H1 (cell line): ENCODE data around the gene XPNPEP2. TPM values are rescaled to one million over a fixed set of nuclear protein-coding genes. Genes with fewer than 3 reads are reported as not detected.

ENCODE experiments used
- CTCF ChIA-PET: fragments of 300-600 bp; sonication (Branson Sonifier 250); formaldehyde crosslinking; loops from one replicate; lab custom pipeline; 2021; ENCODE audit not compliant: partially characterized antibody; lab: Charles Lee
- POLR2A ChIA-PET: fragments of 300-600 bp; sonication (Branson Sonifier 250); formaldehyde crosslinking; loops from one replicate; lab custom pipeline; 2021; ENCODE audit warnings: inconsistent platforms; ENCODE audit not compliant: partially characterized antibody; lab: Charles Lee
- DNase-seq, 2 experiments: peaks; one replicate each; pipeline versions ENCODE4 v3.0.0 to v3.0.0-alpha.2; 2010 to 2022; ENCODE audit warnings: low spot score in 2 of 2, low read depth in 1 of 2, mixed read lengths in 1 of 2
- FAIRE-seq: peaks from 2 replicates; lab custom pipeline; 2011; peaks lifted over from hg19 to GRCh38; lab: Jason Lieb, UNC
- H2AFZ ChIP-seq: 2 replicates; pipeline ENCODE4 v1.8.1; 2012; ENCODE audit warnings: low read length, inconsistent platforms
- H2AK5ac ChIP-seq: 2 replicates; pipeline ENCODE4 v1.6.1; 2013; ENCODE audit warnings: low read depth, low read length
- H2BK120ac ChIP-seq: replicated peaks from 2 replicates; pipeline ENCODE3; 2013; ENCODE audit warnings: low read depth, low read length, inconsistent platforms
- H2BK12ac ChIP-seq: 2 replicates; pipeline ENCODE4 v1.6.1; 2013; ENCODE audit warnings: low read depth, low read length
- H2BK15ac ChIP-seq: 2 replicates; pipeline ENCODE4 v1.6.1; 2013; ENCODE audit warnings: low read length
- H2BK20ac ChIP-seq: 2 replicates; pipeline ENCODE4 v1.6.1; 2013; ENCODE audit warnings: low read length
- H2BK5ac ChIP-seq: 2 replicates; pipeline ENCODE4 v1.6.1; 2013; ENCODE audit warnings: low read depth, low read length
- H3K14ac ChIP-seq: 2 replicates; pipeline ENCODE4 v1.6.1; 2013; ENCODE audit warnings: inconsistent platforms; ENCODE audit not compliant: insufficient read length
- H3K18ac ChIP-seq: 2 replicates; pipeline ENCODE4 v1.6.1; 2013; ENCODE audit warnings: low read length; ENCODE audit errors: extremely low read depth
- H3K23ac ChIP-seq: 2 replicates; pipeline ENCODE4 v1.6.1; 2013; ENCODE audit warnings: inconsistent platforms; ENCODE audit not compliant: insufficient read length
- H3K23me2 ChIP-seq: 2 replicates; pipeline ENCODE4 v1.6.1; 2013; ENCODE audit warnings: low read depth, low read length
- H3K27ac ChIP-seq: 2 replicates; pipeline ENCODE4 v1.6.1; 2011; ENCODE audit warnings: low read depth, low read length, inconsistent platforms
- H3K27me3 ChIP-seq, 4 experiments: replicated peaks in 1 of 4; 1 replicate in 1 of 4; 2 replicates in 3 of 4; pipeline versions ENCODE4 v1.6.1 to v1.8.1; 2011 to 2013; ENCODE audit warnings: low read length in 3 of 4, mild to moderate bottlenecking in 3 of 4, inconsistent platforms in 2 of 4, mixed read lengths in 2 of 4, moderate library complexity in 1 of 4; ENCODE audit not compliant: control insufficient read depth in 3 of 4, insufficient read depth in 3 of 4; ENCODE audit errors: extremely low read depth in 1 of 4
- H3K36me3 ChIP-seq, 4 experiments: 2 replicates each; pipeline versions ENCODE4 v1.6.1 to v1.8.1; 2011 to 2013; ENCODE audit warnings: mild to moderate bottlenecking in 4 of 4, low read length in 3 of 4, moderate library complexity in 2 of 4, control low read depth in 1 of 4, inconsistent platforms in 1 of 4; ENCODE audit not compliant: insufficient read depth in 4 of 4, control insufficient read depth in 2 of 4
- H3K4ac ChIP-seq: replicated peaks from 2 replicates; pipeline ENCODE3; 2013; ENCODE audit warnings: low read length, low read depth, mixed read lengths, inconsistent platforms; ENCODE audit not compliant: insufficient read length
- H3K4me1 ChIP-seq, 4 experiments: replicated peaks in 1 of 4; 1 replicate in 1 of 4; 2 replicates in 3 of 4; pipeline versions ENCODE4 v1.6.1 to v1.8.1; 2011 to 2013; ENCODE audit warnings: low read length in 3 of 4, inconsistent platforms in 2 of 4, mixed read lengths in 1 of 4; ENCODE audit not compliant: insufficient read depth in 4 of 4, control insufficient read depth in 3 of 4
- H3K4me2 ChIP-seq, 2 experiments: 2 replicates each; pipeline versions ENCODE4 v1.6.1 to v1.8.1; 2011 to 2013; ENCODE audit warnings: low read depth in 2 of 2, low read length in 2 of 2, control low read depth in 1 of 2, inconsistent platforms in 1 of 2, mild to moderate bottlenecking in 1 of 2; ENCODE audit not compliant: insufficient read depth in 1 of 2
- H3K4me3 ChIP-seq, 4 experiments: fragments of 200-600, 300-600 bp in 1 of 4; sonication (generic), shearing (Covaris generic), sonication (Bioruptor Twin) in 1 of 4; 2 replicates each; pipeline versions ENCODE4 v1.5.1 to v1.8.1; 2011 to 2016; ENCODE audit warnings: low read length in 4 of 4, low read depth in 3 of 4, control low read depth in 2 of 4, inconsistent platforms in 2 of 4, mild to moderate bottlenecking in 2 of 4, mixed read lengths in 1 of 4, moderate library complexity in 1 of 4; ENCODE audit not compliant: insufficient read depth in 2 of 4; ENCODE audit errors: extremely low read depth in 1 of 4
- H3K56ac ChIP-seq: replicated peaks from 2 replicates; pipeline ENCODE3; 2013; ENCODE audit warnings: low read depth, mild to moderate bottlenecking, mixed read lengths, low read length, inconsistent platforms; ENCODE audit not compliant: insufficient read length
- H3K79me1 ChIP-seq: 2 replicates; pipeline ENCODE4 v1.6.1; 2013; ENCODE audit warnings: low read depth, low read length, control low read depth
- H3K79me2 ChIP-seq, 2 experiments: 2 replicates each; pipeline versions ENCODE4 v1.6.1 to v1.8.1; 2012 to 2013; ENCODE audit warnings: low read length in 2 of 2, mild to moderate bottlenecking in 2 of 2, inconsistent platforms in 1 of 2; ENCODE audit not compliant: insufficient read depth in 2 of 2, control insufficient read depth in 1 of 2
- H3K9ac ChIP-seq, 4 experiments: replicated peaks in 1 of 4; 1 replicate in 1 of 4; 2 replicates in 3 of 4; pipeline versions ENCODE4 v1.6.1 to v1.8.1; 2011 to 2013; ENCODE audit warnings: low read depth in 3 of 4, low read length in 3 of 4, control low read depth in 2 of 4, mild to moderate bottlenecking in 2 of 4, moderate library complexity in 2 of 4, inconsistent platforms in 1 of 4; ENCODE audit errors: extremely low read depth in 1 of 4
- H3K9me3 ChIP-seq, 2 experiments: 2 replicates each; pipeline versions ENCODE4 v1.6.1 to v1.8.1; 2012 to 2013; ENCODE audit warnings: mild to moderate bottlenecking in 2 of 2, moderate library complexity in 2 of 2, control low read depth in 1 of 2, inconsistent platforms in 1 of 2, low read depth in 1 of 2, low read length in 1 of 2, mixed read lengths in 1 of 2; ENCODE audit not compliant: insufficient read depth in 2 of 2
- H4K20me1 ChIP-seq, 2 experiments: replicated peaks in 1 of 2; 2 replicates each; pipeline versions ENCODE3 to v1.8.1; 2011 to 2013; ENCODE audit warnings: inconsistent platforms in 2 of 2, low read length in 2 of 2, mild to moderate bottlenecking in 1 of 2; ENCODE audit not compliant: insufficient read depth in 2 of 2, control insufficient read depth in 1 of 2
- H4K5ac ChIP-seq: 2 replicates; pipeline ENCODE4 v1.6.1; 2013; ENCODE audit warnings: low read length, low read depth, mixed read lengths, inconsistent platforms; ENCODE audit not compliant: insufficient read length
- H4K8ac ChIP-seq: 2 replicates; pipeline ENCODE4 v1.8.0; 2013; ENCODE audit warnings: mild to moderate bottlenecking, moderate library complexity, low read length, inconsistent platforms; ENCODE audit not compliant: insufficient read depth; ENCODE audit errors: extremely low read depth
- H4K91ac ChIP-seq: replicated peaks from 2 replicates; pipeline ENCODE3; 2013; ENCODE audit warnings: low read length, mixed read lengths, inconsistent platforms; ENCODE audit not compliant: insufficient read length
- CHD1 ChIP-seq: IDR thresholded peaks from 2 replicates; pipeline ENCODE4 v1.6.1; 2012; ENCODE audit warnings: low read depth, low read length, improper control_type of control experiment
- CHD2 ChIP-seq: IDR thresholded peaks from 2 replicates; pipeline ENCODE4 v1.6.1; 2012; ENCODE audit warnings: low read length, improper control_type of control experiment
- CTCF ChIP-seq, 3 experiments: IDR thresholded peaks; 1 replicate in 2 of 3; 2 replicates in 1 of 3; pipeline versions ENCODE4 v1.5.1 to v1.6.1; 2011; ENCODE audit warnings: low read length in 3 of 3, mild to moderate bottlenecking in 3 of 3, inconsistent platforms in 2 of 3, low read depth in 1 of 3, moderate library complexity in 1 of 3; ENCODE audit not compliant: insufficient read depth in 1 of 3; ENCODE audit errors: control extremely low read depth in 1 of 3
- EGR1 ChIP-seq: IDR thresholded peaks from 2 replicates; pipeline ENCODE4 v1.6.1; 2011; ENCODE audit warnings: low read depth, low read length, borderline replicate concordance
- ZNF274 ChIP-seq: IDR thresholded peaks from 2 replicates; pipeline ENCODE4 v1.7.0; 2012; ENCODE audit warnings: low read length, borderline replicate concordance; ENCODE audit errors: extremely low read depth
- WGBS, 2 experiments: shearing (Covaris generic) in 1 of 2; methylation state at CpG; one replicate each; pipeline versions ENCODE4 v1.1.6 to v1.1.7; 2013 to 2015; ENCODE audit warnings: low lambda C conversion rate in 2 of 2, mixed read lengths in 2 of 2, inconsistent platforms in 1 of 2, low coverage in 1 of 2, missing lambda C conversion rate in 1 of 2; ENCODE audit not compliant: insufficient replicate concordance in 2 of 2, insufficient coverage in 1 of 2, insufficient read length in 1 of 2; ENCODE audit errors: extremely low coverage in 1 of 2, missing lambda C conversion rate in 1 of 2; 5-methylcytosine and 5-hydroxymethylcytosine counted together
- polyA plus RNA-seq, 7 experiments: library from polyadenylated mRNA; depleted of rRNA in 3 of 7; stranded (reverse) in 5 of 7; unstranded in 2 of 7; fragments of >200 nt in 5 of 7; fragments of 200-250 nt in 2 of 7; gene quantifications; 1 replicate in 5 of 7; 2 replicates in 1 of 7; 4 replicates in 1 of 7; pipeline versions ENCODE4 v1.2.1 to v1.2.3, GENCODE V29; 2011 to 2013; ENCODE audit warnings: missing spikeins in 2 of 7, mixed read lengths in 2 of 7
- total RNA-seq: library from RNA; stranded (reverse); fragmentation: NEBNext Ultra II Directional; extraction: Animal tissue kit (Norgen Biotek cat#: 25700); gene quantifications from 2 replicates; pipeline ENCODE4 v1.2.1, GENCODE V29; 2021

XPNPEP2 gene
- total and polyA plus RNA-seq, 2 of the 8 experiments (the other 6 are each of a cell fraction or from before 2014, with no cell fraction given) = 0.27 TPM; not detected in 1

GRCh38 chrX:129694805-129695204, 44.0 kb upstream of the XPNPEP2 start:
- Histone ChIP-seq H3K9ac (no peak overlapping the region), H3K79me1 (no peaks in the 10 kb centered on the region), H3K4me2 (no peak overlapping the region), H2AK5ac (no peak overlapping the region), H3K36me3 (no peaks in the 10 kb centered on the region), H3K79me2 (no peaks in the 10 kb centered on the region), H2BK5ac (no peak overlapping the region), H3K56ac (no peak overlapping the region), H3K9me3 (no peaks in the 10 kb centered on the region), H4K20me1 (no peaks in the 10 kb centered on the region), H2BK15ac (no peak overlapping the region), H2BK12ac (no peak overlapping the region), H4K91ac (peak overlapping the region; percentile 40), H3K27me3 (no peaks in the 10 kb centered on the region), H2BK120ac (peak overlapping the region; percentile 33), H3K23ac (no peak overlapping the region), H4K5ac (no peak overlapping the region), H3K4ac (no peak overlapping the region), H3K14ac (no peak overlapping the region), H2AFZ (no peak overlapping the region), H3K27ac (no peak overlapping the region), H2BK20ac (no peak overlapping the region), H3K23me2 (no peaks in the 10 kb centered on the region), H3K18ac (no peak overlapping the region), H3K4me1 (peaks cover 0 to 16% (median 8%) of the 10 kb centered on the region in 4 experiments; a peak in 5 of 7 replicates), H4K8ac (no peak overlapping the region), H3K4me3 (no peak overlapping the region)
- ChIA-PET CTCF (interaction anchor here (1.0 to 3.2 kb wide), 4 partner anchors 15 to 59 kb away, joined by 3 to 14 read pairs (median 7); no protein-coding TSS in a partner anchor), POLR2A (interaction anchor here (1.1 kb wide), 1 partner anchor 17 kb away, joined by 4 read pairs; no protein-coding TSS in a partner anchor)
- FAIRE-seq = no peak
- TF ChIP-seq CHD2 (no peak), EGR1 (no peak), CHD1 (no peak), ZNF274 (no peak), CTCF (IDR thresholded peaks at IDR 0.05; ENCODE audit: control extremely low read depth in 1 of 3, insufficient read depth in 1 of 3, low read depth in 1 of 3, low read length in 3 of 3) (no peak)
- DNase-seq = no peak
- WGBS, 2 experiments = 97% methylated on average over 5 of the region's 5 CpGs; no CpG with 5 or more reads in 1 of the 2 experiments
